LNCAP (cell line): ENCODE results near the gene IPO9.

Experiments
- CTCF ChIP-seq: fragments of 450-650 bp; IDR thresholded peaks from 2 replicates; pipeline ENCODE4 v1.5.1; 2017; ENCODE audit warnings: mild to moderate bottlenecking

IPO9 gene

GRCh38 chr1:201840490-201840889 is 11.5 kb downstream of the IPO9 start:
- no peak for TF ChIP-seq CTCF

- TF ChIP-seq CTCF: no peak
Observed at GRCh38 chr1:201841265-201841912, 12.4 kb downstream of the IPO9 start.

GRCh38 chr1:201842472-201843027 is 13.6 kb downstream of the IPO9 start:
- no peak for TF ChIP-seq CTCF

GRCh38 chr1:201845331-201846083 is 16.6 kb downstream of the IPO9 start:
- TF ChIP-seq CTCF: no peak

GRCh38 chr1:201847150-201847549 is 18.2 kb downstream of the IPO9 start:
- TF ChIP-seq CTCF: no peak

GRCh38 chr1:201848230-201848629 is 19.3 kb downstream of the IPO9 start:
- TF ChIP-seq CTCF: no peak

GRCh38 chr1:201849372-201850052 is 20.6 kb downstream of the IPO9 start:
- no peak for TF ChIP-seq CTCF
